GM12875 (cell line): Measurements from ENCODE around the gene SLC9C1.
"Not testable (repeated sequence)": the region's sequence is repeated elsewhere in the genome, so short reads cannot be mapped to it uniquely, and the experiment has no call there.

ENCODE experiments used
- H3K4me3 ChIP-seq: one replicate; pipeline ENCODE4 v1.5.1; 2011; ENCODE audit warnings: low read depth, low read length, control low read depth
- CTCF ChIP-seq: IDR thresholded peaks from 2 replicates; pipeline ENCODE4 v1.5.1; 2011; ENCODE audit warnings: low read depth, mild to moderate bottlenecking, control low read depth, inconsistent platforms, low read length, moderate library complexity, borderline replicate concordance; ENCODE audit not compliant: insufficient read depth

SLC9C1 gene

GRCh38 chr3:112199622-112200316 is 94.2 kb downstream of the SLC9C1 start:
- no peak for TF ChIP-seq CTCF
- H3K4me3 ChIP-seq, result no peak overlapping the region

GRCh38 chr3:112197131-112197530 is 96.9 kb downstream of the SLC9C1 start:
- no peak for TF ChIP-seq CTCF

GRCh38 chr3:112187300-112187699 is 106.7 kb downstream of the SLC9C1 start:
- H3K4me3 ChIP-seq, result no peak overlapping the region

More at GRCh38 chr3:112197131-112197530, 96.9 kb downstream of the SLC9C1 start:
- H3K4me3 ChIP-seq, result no peak overlapping the region

GRCh38 chr3:112185423-112186035 is 108.5 kb downstream of the SLC9C1 start:
- not testable (repeated sequence) for H3K4me3 ChIP-seq

More at GRCh38 chr3:112187300-112187699, 106.7 kb downstream of the SLC9C1 start:
- TF ChIP-seq CTCF, result no peak

DNA sequence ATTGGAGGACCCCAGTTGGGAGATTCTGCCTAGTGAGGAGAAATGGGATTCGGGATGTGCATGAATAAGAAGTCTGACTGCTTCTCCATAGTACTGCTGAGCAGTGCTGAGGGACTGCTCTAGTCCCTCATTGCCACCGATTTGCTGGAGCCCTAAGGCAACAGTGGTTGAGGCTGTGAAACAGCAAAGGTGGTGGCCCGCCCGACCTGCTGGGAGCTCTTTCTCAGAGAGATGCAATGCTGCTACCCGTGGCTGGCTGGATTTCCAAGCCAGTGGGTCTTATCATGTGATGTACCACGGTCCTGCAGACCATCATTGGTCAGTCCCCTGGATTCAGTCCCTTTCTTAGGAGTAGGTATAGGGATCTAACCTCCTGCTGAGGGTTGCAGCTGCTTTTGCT is 118.4 kb downstream of the SLC9C1 start:
- TF ChIP-seq CTCF, result no peak

GRCh38 chr3:112175037-112175436 is 119.0 kb downstream of the SLC9C1 start:
- no peak for TF ChIP-seq CTCF
- no peak overlapping the region for H3K4me3 ChIP-seq

More for the DNA sequence above, 118.4 kb downstream of the SLC9C1 start:
- H3K4me3 ChIP-seq, result no peak overlapping the region

DNA sequence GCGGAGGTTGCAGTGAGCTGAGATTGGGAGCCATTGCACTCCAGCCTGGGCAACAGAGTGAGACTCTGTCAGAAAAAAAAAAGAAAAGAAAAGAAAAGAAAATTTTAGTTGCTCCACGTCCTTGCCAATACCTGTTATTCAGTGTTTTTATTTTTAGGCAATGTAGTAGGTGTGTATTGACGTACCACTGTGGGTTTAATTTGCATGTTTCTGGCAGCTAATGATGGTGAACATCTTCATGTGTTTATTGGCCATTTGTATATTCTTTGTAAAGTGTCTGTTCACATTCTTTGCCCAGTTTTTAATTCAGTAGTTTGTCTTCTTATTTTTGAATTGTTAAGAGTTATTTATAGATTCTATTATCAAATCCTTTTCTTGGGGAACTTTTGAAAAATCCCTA is 122.9 kb downstream of the SLC9C1 start:
- no peak for TF ChIP-seq CTCF
- no peak overlapping the region for H3K4me3 ChIP-seq

GRCh38 chr3:112170046-112170445 is 124.0 kb downstream of the SLC9C1 start:
- TF ChIP-seq CTCF, result no peak

More at GRCh38 chr3:112170046-112170445, 124.0 kb downstream of the SLC9C1 start:
- no peak overlapping the region for H3K4me3 ChIP-seq
